ENCODE results near the gene RDH16.

DNA sequence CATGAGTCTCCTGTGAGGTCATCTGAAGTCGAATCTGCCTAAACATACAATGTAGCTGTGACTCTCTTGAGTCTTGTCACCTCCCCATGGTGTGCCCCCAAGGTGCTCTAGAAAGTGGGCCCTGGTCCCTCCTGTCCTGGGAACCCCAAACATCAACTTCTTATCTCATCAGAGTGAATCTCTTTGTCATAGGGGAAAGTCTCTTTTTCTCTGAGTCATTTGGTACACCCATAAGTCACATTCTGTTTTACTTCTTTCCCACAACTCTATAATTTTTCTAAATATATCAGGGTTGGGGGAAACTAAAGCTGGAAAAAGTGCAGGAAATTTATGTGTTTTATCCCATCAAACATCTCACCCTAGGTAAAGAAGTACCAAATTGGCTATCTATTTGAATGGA, 36.1 kb downstream of the RDH16 start:
- TF ChIP-seq, protein P1, sequence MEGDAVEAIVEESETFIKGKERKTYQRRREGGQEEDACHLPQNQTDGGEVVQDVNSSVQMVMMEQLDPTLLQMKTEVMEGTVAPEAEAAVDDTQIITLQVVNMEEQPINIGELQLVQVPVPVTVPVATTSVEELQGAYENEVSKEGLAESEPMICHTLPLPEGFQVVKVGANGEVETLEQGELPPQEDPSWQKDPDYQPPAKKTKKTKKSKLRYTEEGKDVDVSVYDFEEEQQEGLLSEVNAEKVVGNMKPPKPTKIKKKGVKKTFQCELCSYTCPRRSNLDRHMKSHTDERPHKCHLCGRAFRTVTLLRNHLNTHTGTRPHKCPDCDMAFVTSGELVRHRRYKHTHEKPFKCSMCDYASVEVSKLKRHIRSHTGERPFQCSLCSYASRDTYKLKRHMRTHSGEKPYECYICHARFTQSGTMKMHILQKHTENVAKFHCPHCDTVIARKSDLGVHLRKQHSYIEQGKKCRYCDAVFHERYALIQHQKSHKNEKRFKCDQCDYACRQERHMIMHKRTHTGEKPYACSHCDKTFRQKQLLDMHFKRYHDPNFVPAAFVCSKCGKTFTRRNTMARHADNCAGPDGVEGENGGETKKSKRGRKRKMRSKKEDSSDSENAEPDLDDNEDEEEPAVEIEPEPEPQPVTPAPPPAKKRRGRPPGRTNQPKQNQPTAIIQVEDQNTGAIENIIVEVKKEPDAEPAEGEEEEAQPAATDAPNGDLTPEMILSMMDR (IDR thresholded peaks at IDR 0.05; ENCODE audit: low read length), result no peak
- TF ChIP-seq EZH2 (IDR thresholded peaks at IDR 0.05; ENCODE audit: borderline replicate concordance, low read length), result no peak

Data from OCI-LY1 (cell line).